Breast epithelium (tissue), 3 donors: ENCODE data around the gene GPR180.

Experiments
- CTCF ChIP-seq, 3 donors: fragments of 450-650 bp; IDR thresholded peaks; one replicate each; pipeline ENCODE4 v1.5.1; 2016 to 2017; ENCODE audit warnings: antibody characterized with exemption in 3 of 3, mild to moderate bottlenecking in 3 of 3, moderate library complexity in 3 of 3
- POLR2A ChIP-seq: fragments of 450-650 bp; IDR thresholded peaks from one replicate; pipeline ENCODE4 v1.6.1; 2016; ENCODE audit warnings: antibody characterized with exemption, mild to moderate bottlenecking, moderate library complexity

GRCh38 chr13:94678845-94679244 lies 77.2 kb downstream of the GPR180 start:
- no peak for TF ChIP-seq CTCF (IDR thresholded peaks at IDR 0.05)
- no peak for TF ChIP-seq POLR2A
